Measurements from ENCODE around the gene SLC36A3.

SLC36A3 gene

GRCh38 chr5:151258816-151259215, 44.8 kb downstream of the SLC36A3 start:
- H3K36me3 ChIP-seq (ENCODE audit: control insufficient read depth, low read length), result peaks cover 53% of the 10 kb centered on the region

GRCh38 chr5:151258201-151258611, 45.4 kb downstream of the SLC36A3 start:
- Histone ChIP-seq H3K9me3 (ENCODE audit: control insufficient read depth, insufficient read depth, low read length) (no peaks in the 10 kb centered on the region), H3F3A (ENCODE audit: control insufficient read depth, insufficient read depth) (0 out of 2 replicates have a peak, but pooled peaks cover 8% of the 10 kb centered on the region), H3K79me2 (ENCODE audit: control insufficient read depth, low read length) (peaks cover 65% of the 10 kb centered on the region), H3K27ac (ENCODE audit: low read depth, low read length) (no peak overlapping the region), H3K4me1 (ENCODE audit: control insufficient read depth, low read length) (peaks cover 52% of the 10 kb centered on the region), H3K4me2 (ENCODE audit: low read length) (peak overlapping the region; percentile 93), H4K20me1 (ENCODE audit: control insufficient read depth, insufficient read depth, low read depth, low read length) (no peaks in the 10 kb centered on the region), H3K4me3 (ENCODE audit: low read length) (peak overlapping the region; percentile 45; the same call in 1 of the 2 replicates), H3K36me3 (ENCODE audit: control insufficient read depth, low read length) (peaks cover 48% of the 10 kb centered on the region), H3K27me3 (ENCODE audit: control insufficient read depth, low read length) (no peaks in the 10 kb centered on the region), H3K9me2 (replicated peaks; ENCODE audit: control insufficient read depth, low read length) (no peaks in the 10 kb centered on the region)
- no peak for TF ChIP-seq EZH2phosphoT487 (IDR thresholded peaks at IDR 0.05; ENCODE audit: borderline replicate concordance, low read length)
- TF ChIP-seq, protein P1, sequence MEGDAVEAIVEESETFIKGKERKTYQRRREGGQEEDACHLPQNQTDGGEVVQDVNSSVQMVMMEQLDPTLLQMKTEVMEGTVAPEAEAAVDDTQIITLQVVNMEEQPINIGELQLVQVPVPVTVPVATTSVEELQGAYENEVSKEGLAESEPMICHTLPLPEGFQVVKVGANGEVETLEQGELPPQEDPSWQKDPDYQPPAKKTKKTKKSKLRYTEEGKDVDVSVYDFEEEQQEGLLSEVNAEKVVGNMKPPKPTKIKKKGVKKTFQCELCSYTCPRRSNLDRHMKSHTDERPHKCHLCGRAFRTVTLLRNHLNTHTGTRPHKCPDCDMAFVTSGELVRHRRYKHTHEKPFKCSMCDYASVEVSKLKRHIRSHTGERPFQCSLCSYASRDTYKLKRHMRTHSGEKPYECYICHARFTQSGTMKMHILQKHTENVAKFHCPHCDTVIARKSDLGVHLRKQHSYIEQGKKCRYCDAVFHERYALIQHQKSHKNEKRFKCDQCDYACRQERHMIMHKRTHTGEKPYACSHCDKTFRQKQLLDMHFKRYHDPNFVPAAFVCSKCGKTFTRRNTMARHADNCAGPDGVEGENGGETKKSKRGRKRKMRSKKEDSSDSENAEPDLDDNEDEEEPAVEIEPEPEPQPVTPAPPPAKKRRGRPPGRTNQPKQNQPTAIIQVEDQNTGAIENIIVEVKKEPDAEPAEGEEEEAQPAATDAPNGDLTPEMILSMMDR (IDR thresholded peaks at IDR 0.05; ENCODE audit: low read depth, low read length, poor library complexity, severe bottlenecking), result no peak

More at GRCh38 chr5:151258816-151259215, 44.8 kb downstream of the SLC36A3 start:
- Histone ChIP-seq H3K4me2 (ENCODE audit: low read length) (no peak overlapping the region), H4K20me1 (ENCODE audit: control insufficient read depth, insufficient read depth, low read depth, low read length) (no peaks in the 10 kb centered on the region), H3F3A (ENCODE audit: control insufficient read depth, insufficient read depth) (0 out of 2 replicates have a peak, but pooled peaks cover 8% of the 10 kb centered on the region), H3K9me3 (ENCODE audit: control insufficient read depth, insufficient read depth, low read length) (no peaks in the 10 kb centered on the region), H3K9me2 (replicated peaks; ENCODE audit: control insufficient read depth, low read length) (no peaks in the 10 kb centered on the region), H3K27me3 (ENCODE audit: control insufficient read depth, low read length) (no peaks in the 10 kb centered on the region), H3K27ac (ENCODE audit: low read depth, low read length) (no peak overlapping the region), H3K79me2 (ENCODE audit: control insufficient read depth, low read length) (peaks cover 59% of the 10 kb centered on the region), H3K4me3 (ENCODE audit: low read length) (no peak overlapping the region), H3K4me1 (ENCODE audit: control insufficient read depth, low read length) (peaks cover 50% of the 10 kb centered on the region)
- TF ChIP-seq, protein P1 (IDR thresholded peaks at IDR 0.05; ENCODE audit: low read depth, low read length, poor library complexity, severe bottlenecking), result no peak
- TF ChIP-seq EZH2phosphoT487 (IDR thresholded peaks at IDR 0.05; ENCODE audit: borderline replicate concordance, low read length), result no peak

DNA sequence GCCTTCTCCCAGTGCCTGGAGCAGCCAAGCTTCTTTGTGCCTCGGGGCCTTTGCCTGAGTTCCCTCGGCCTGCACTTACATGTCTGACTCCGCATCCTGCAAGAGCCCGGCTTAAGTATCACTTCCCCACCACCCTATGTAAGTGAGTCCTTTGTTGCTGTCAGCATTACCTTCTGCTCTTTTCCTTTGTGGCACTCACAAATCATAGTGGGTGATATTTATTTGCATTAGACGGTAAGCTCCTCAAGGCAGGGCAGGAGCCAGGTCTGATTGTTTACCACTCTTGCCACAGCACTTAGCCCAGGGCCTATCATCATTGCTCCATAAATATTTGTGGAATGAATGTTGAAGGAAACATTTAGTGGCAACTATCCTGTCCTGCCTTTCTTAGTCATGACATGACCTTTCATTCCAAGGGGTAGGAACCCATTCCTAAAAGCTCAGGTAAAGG, 45.8 kb downstream of the SLC36A3 start:
- Histone ChIP-seq H3K27me3 (ENCODE audit: control insufficient read depth, low read length) (no peaks in the 10 kb centered on the region), H3F3A (ENCODE audit: control insufficient read depth, insufficient read depth) (0 out of 2 replicates have a peak, but pooled peaks cover 8% of the 10 kb centered on the region), H3K4me2 (ENCODE audit: low read length) (peak overlapping the region; percentile 93), H3K4me1 (ENCODE audit: control insufficient read depth, low read length) (peaks cover 52% of the 10 kb centered on the region), H3K79me2 (ENCODE audit: control insufficient read depth, low read length) (peaks cover 67% of the 10 kb centered on the region), H3K4me3 (ENCODE audit: low read length) (peak overlapping the region; percentile 45), H3K9me2 (replicated peaks; ENCODE audit: control insufficient read depth, low read length) (no peaks in the 10 kb centered on the region), H3K36me3 (ENCODE audit: control insufficient read depth, low read length) (peaks cover 48% of the 10 kb centered on the region), H4K20me1 (ENCODE audit: control insufficient read depth, insufficient read depth, low read depth, low read length) (no peaks in the 10 kb centered on the region), H3K27ac (ENCODE audit: low read depth, low read length) (peak overlapping the region; percentile 77), H3K9me3 (ENCODE audit: control insufficient read depth, insufficient read depth, low read length) (no peaks in the 10 kb centered on the region)
- TF ChIP-seq, protein P1 (IDR thresholded peaks at IDR 0.05; ENCODE audit: low read depth, low read length, poor library complexity, severe bottlenecking), result no peak
- no peak for TF ChIP-seq EZH2phosphoT487 (IDR thresholded peaks at IDR 0.05; ENCODE audit: borderline replicate concordance, low read length)
